Stimulated activated naive CD4-positive, alpha-beta T cell treated with Interleukin-2 at 50 U/mL for 16 hours (primary cell): ENCODE data around the gene RNF223.

Source experiments
- DNase-seq: peaks from one replicate; lab custom pipeline; 2025; lab: John Stamatoyannopoulos, UW

Gene RNF223

GRCh38 chr1:1073743-1074587, at the start of gene RNF223:
Gene RNF223 (minus strand): TSS chr1:1074306. CDS start chr1:1072566, 1,740 bp downstream.
- DNase-seq, result no peak

- no peak for DNase-seq
Measured at GRCh38 chr1:1122981-1123480, 48.9 kb upstream of the RNF223 start.

- DNase-seq, result peak; percentile 80
Measured at GRCh38 chr1:1122078-1122811, 48.1 kb upstream of the RNF223 start.

- DNase-seq, result no peak
Measured at GRCh38 chr1:1121611-1122077, 47.5 kb upstream of the RNF223 start.

- DNase-seq, result no peak
Measured at GRCh38 chr1:1120866-1121591, 46.9 kb upstream of the RNF223 start.

- DNase-seq, result no peak
Measured at GRCh38 chr1:1120096-1120495, 46.0 kb upstream of the RNF223 start.

- no peak for DNase-seq
Measured at GRCh38 chr1:1119272-1119890, 45.3 kb upstream of the RNF223 start.

GRCh38 chr1:1118876-1119220, 44.7 kb upstream of the RNF223 start:
- no peak for DNase-seq

- no peak for DNase-seq
Measured at GRCh38 chr1:1118011-1118875, 44.1 kb upstream of the RNF223 start.

- DNase-seq, result no peak
Measured at GRCh38 chr1:1117469-1117831, 43.3 kb upstream of the RNF223 start.

GRCh38 chr1:1116701-1117468, 42.8 kb upstream of the RNF223 start:
- no peak for DNase-seq

GRCh38 chr1:1115786-1116700, 41.9 kb upstream of the RNF223 start, which contains the start of gene C1orf159:
Gene C1orf159 (minus strand): TSS chr1:1116089. CDS start chr1:1091543, 24,546 bp downstream.
- peak; percentile 98 for DNase-seq

GRCh38 chr1:1115136-1115785, 41.2 kb upstream of the RNF223 start:
- DNase-seq, result no peak

- no peak for DNase-seq
Measured at GRCh38 chr1:1114431-1114830, 40.3 kb upstream of the RNF223 start.

GRCh38 chr1:1112237-1112985, 38.3 kb upstream of the RNF223 start:
- no peak for DNase-seq

- DNase-seq, result no peak
Measured at GRCh38 chr1:1111516-1112236, 37.6 kb upstream of the RNF223 start.

- no peak for DNase-seq
Measured at GRCh38 chr1:1110561-1110971, 36.5 kb upstream of the RNF223 start.
